IMR-90 (cell line): ENCODE measurements around the gene PAXIP1. TPM values are rescaled to one million over a fixed set of nuclear protein-coding genes. Genes with fewer than 3 reads are reported as not detected.

ENCODE experiments used
- ATAC-seq: fragments of 200-7000 bp; cut with Tn5 transposase; 2 replicates; pipeline ENCODE4 v1.9.1; 2020; ENCODE audit warnings: low read depth, mild to moderate bottlenecking, moderate library complexity
- BruUV-seq: library from RNA; stranded (reverse); fragments of 400-500 nt; replicated peaks from 2 replicates; lab custom pipeline; 2021; lab: Mats Ljungman, UMichigan
- CTCF ChIA-PET: fragments of 300-600 bp; formaldehyde crosslinking; extraction: SDS; loops from one replicate; lab custom pipeline; 2021; ENCODE audit warnings: antibody characterized with exemption; lab: Yijun Ruan, JAX
- POLR2A ChIA-PET: fragments of 300-600 bp; sonication (Branson Sonifier 250); formaldehyde crosslinking; loops from one replicate; lab custom pipeline; 2022; ENCODE audit warnings: antibody characterized with exemption; ENCODE audit not compliant: unreplicated experiment; lab: Charles Lee
- DNase-seq: peaks from one replicate; pipeline ENCODE4 v3.0.0; 2013
- H2AFZ ChIP-seq: replicated peaks from 2 replicates; pipeline ENCODE3; 2013; ENCODE audit warnings: low read length, mild to moderate bottlenecking; ENCODE audit not compliant: poor library complexity
- H2AK5ac ChIP-seq: 2 replicates; pipeline ENCODE4 v1.6.1; 2013; ENCODE audit warnings: low read depth, low read length, inconsistent platforms
- H2AK9ac ChIP-seq: replicated peaks from 2 replicates; pipeline ENCODE3; 2013; ENCODE audit warnings: mild to moderate bottlenecking, low read depth, low read length, moderate library complexity; ENCODE audit not compliant: poor library complexity
- H2BK120ac ChIP-seq: 2 replicates; pipeline ENCODE4 v1.6.1; 2013; ENCODE audit warnings: low read depth, low read length, inconsistent platforms
- H2BK15ac ChIP-seq: 3 replicates; pipeline ENCODE4 v1.6.1; 2013; ENCODE audit warnings: low read depth, low read length, inconsistent platforms
- H2BK20ac ChIP-seq: 2 replicates; pipeline ENCODE4 v1.6.1; 2013; ENCODE audit warnings: low read depth, mild to moderate bottlenecking, inconsistent platforms, low read length, moderate library complexity
- H2BK5ac ChIP-seq: 2 replicates; pipeline ENCODE4 v1.6.1; 2013; ENCODE audit warnings: mild to moderate bottlenecking, low read depth, low read length, inconsistent platforms; ENCODE audit not compliant: poor library complexity, severe bottlenecking
- H3K14ac ChIP-seq: replicated peaks from 2 replicates; pipeline ENCODE4 v1.6.1; 2013; ENCODE audit warnings: low read depth, low read length, inconsistent platforms
- H3K18ac ChIP-seq: 2 replicates; pipeline ENCODE4 v1.6.1; 2013; ENCODE audit warnings: low read depth, low read length, control low read depth
- H3K23ac ChIP-seq: 2 replicates; pipeline ENCODE4 v1.6.1; 2013; ENCODE audit warnings: low read depth, low read length, inconsistent platforms
- H3K27ac ChIP-seq: 2 replicates; pipeline ENCODE4 v1.5.1; 2013; ENCODE audit warnings: mild to moderate bottlenecking, control low read depth, low read length; ENCODE audit not compliant: insufficient read depth
- H3K27me3 ChIP-seq: 2 replicates; pipeline ENCODE4 v1.6.1; 2013; ENCODE audit warnings: low read length; ENCODE audit not compliant: control insufficient read depth, insufficient read depth
- H3K36me3 ChIP-seq: 2 replicates; pipeline ENCODE4 v1.6.1; 2013; ENCODE audit warnings: low read length, mixed read lengths; ENCODE audit not compliant: control insufficient read depth, insufficient read depth
- H3K4ac ChIP-seq: 2 replicates; pipeline ENCODE4 v1.6.1; 2013; ENCODE audit warnings: low read depth, low read length, inconsistent platforms
- H3K4me1 ChIP-seq: 2 replicates; pipeline ENCODE4 v1.6.1; 2013; ENCODE audit warnings: low read length, mixed read lengths; ENCODE audit not compliant: control insufficient read depth, insufficient read depth
- H3K4me2 ChIP-seq: 2 replicates; pipeline ENCODE4 v1.6.1; 2013; ENCODE audit warnings: low read depth, mild to moderate bottlenecking, control low read depth, low read length, moderate library complexity
- H3K4me3 ChIP-seq: 2 replicates; pipeline ENCODE4 v1.5.1; 2013; ENCODE audit warnings: low read depth, mild to moderate bottlenecking, control low read depth, low read length, moderate library complexity; ENCODE audit not compliant: insufficient read depth
- H3K56ac ChIP-seq: 2 replicates; pipeline ENCODE4 v1.6.1; 2013; ENCODE audit warnings: low read length, inconsistent platforms; ENCODE audit not compliant: insufficient read depth; ENCODE audit errors: extremely low read depth
- H3K79me1 ChIP-seq, 2 experiments: 2 replicates each; pipeline ENCODE4 v1.6.1; 2013; ENCODE audit warnings: low read length in 2 of 2, inconsistent platforms in 1 of 2, low read depth in 1 of 2
- H3K9ac ChIP-seq: 2 replicates; pipeline ENCODE4 v1.6.1; 2013; ENCODE audit warnings: low read depth, low read length, control low read depth
- H3K9me1 ChIP-seq: 2 replicates; pipeline ENCODE4 v1.6.1; 2013; ENCODE audit warnings: low read length, inconsistent platforms; ENCODE audit not compliant: insufficient read depth
- H3K9me3 ChIP-seq: 2 replicates; pipeline ENCODE4 v1.6.1; 2013; ENCODE audit warnings: low read length; ENCODE audit not compliant: control insufficient read depth, insufficient read depth
- H4K20me1 ChIP-seq: 2 replicates; pipeline ENCODE4 v1.6.1; 2013; ENCODE audit warnings: low read length, inconsistent platforms; ENCODE audit not compliant: insufficient read depth
- H4K5ac ChIP-seq: 2 replicates; pipeline ENCODE4 v1.6.1; 2013; ENCODE audit warnings: mild to moderate bottlenecking, low read depth, low read length, control low read depth
- H4K8ac ChIP-seq, 2 experiments: 2 replicates each; pipeline ENCODE4 v1.6.1; 2013; ENCODE audit warnings: low read depth in 2 of 2, low read length in 2 of 2, control low read depth in 1 of 2, inconsistent platforms in 1 of 2
- H4K91ac ChIP-seq: 2 replicates; pipeline ENCODE4 v1.6.1; 2013; ENCODE audit warnings: low read depth, low read length, inconsistent platforms; ENCODE audit not compliant: insufficient read depth
- CEBPB ChIP-seq: IDR thresholded peaks from 2 replicates; pipeline ENCODE4 v1.6.1; 2012; ENCODE audit warnings: low read depth, low read length, improper control_type of control experiment
- CHD1 ChIP-seq: IDR thresholded peaks from 2 replicates; pipeline ENCODE4 v1.6.1; 2012; ENCODE audit warnings: low read depth, low read length, improper control_type of control experiment
- FOS ChIP-seq: fragments of 150-350 bp; IDR thresholded peaks from 2 replicates; pipeline ENCODE4 v1.6.1; 2016; ENCODE audit warnings: low read depth, low read length
- RAD21 ChIP-seq: IDR thresholded peaks from 2 replicates; pipeline ENCODE4 v1.6.1; 2012; ENCODE audit warnings: low read length, improper control_type of control experiment
- WGBS, 2 experiments: methylation state at CpG; one replicate each; pipeline versions ENCODE4 v1.1.5 to v1.1.7; 2013; ENCODE audit warnings: missing lambda C conversion rate in 2 of 2; ENCODE audit not compliant: insufficient read length in 1 of 2; ENCODE audit errors: extremely low coverage in 2 of 2; 5-methylcytosine and 5-hydroxymethylcytosine counted together
- dilution Hi-C: fragments of 300-500 bp; cut with HindIII; formaldehyde crosslinking; loops from one replicate; pipeline ENCODE4 v1.14.3; 2018; ENCODE audit warnings: low sequenced_read_pairs; ENCODE audit not compliant: unreplicated experiment
- in situ Hi-C: fragments of 300-500 bp; cut with MboI; formaldehyde crosslinking; loops from 3 replicates; pipeline ENCODE4 v1.14.3; 2019; ENCODE audit warnings: low sequenced_read_pairs, inconsistent platforms, mixed read lengths
- intact Hi-C: fragments of 100-400 bp; cut with micrococcal nuclease; formaldehyde crosslinking; loops from 2 replicates; pipeline ENCODE4 v1.10.0; 2022
- polyA plus RNA-seq, 3 experiments: library from polyadenylated mRNA; depleted of rRNA; stranded (reverse); fragments of >200 nt; gene quantifications; 2 replicates each; pipeline ENCODE4 v1.2.3, GENCODE V29; 2012; ENCODE audit warnings: low replicate concordance in 1 of 3
- total RNA-seq: library from RNA; depleted of rRNA; stranded (reverse); fragments of >200 nt; gene quantifications from 2 replicates; pipeline ENCODE4 v1.2.3, GENCODE V29; 2012
- TF ChIP-seq, protein P1 (sequence below): conservative IDR thresholded peaks from 2 replicates; pipeline ENCODE4 v1.5.1; 2012; ENCODE audit warnings: mild to moderate bottlenecking, low read depth, low read length, improper control_type of control experiment

PAXIP1 gene
- total and polyA plus RNA-seq, 2 of the 4 experiments (the other 2 are of a cell fraction), result 7.3 to 8.7 TPM

DNA sequence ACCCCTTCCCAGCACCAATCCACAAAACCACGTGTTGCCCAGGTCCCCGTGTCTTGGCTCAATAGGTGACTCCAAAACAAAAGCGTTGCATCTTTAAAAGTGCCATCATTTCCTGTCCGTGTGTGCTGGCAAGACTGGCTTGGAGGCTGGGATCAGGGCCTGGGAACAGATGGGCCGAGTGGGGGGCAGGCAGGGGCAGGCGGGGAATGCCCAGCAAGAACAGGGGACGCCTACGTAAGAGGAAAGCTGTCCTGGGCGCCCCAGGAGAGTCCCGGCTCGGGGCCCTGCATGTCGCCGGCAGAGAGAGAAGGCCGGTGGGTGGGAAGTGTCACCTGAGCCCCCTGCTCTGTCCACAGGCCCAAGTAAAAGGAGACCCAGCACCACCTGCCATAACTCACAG lies 86.5 kb downstream of the PAXIP1 start:
- Histone ChIP-seq H3K4ac (no peak overlapping the region), H2BK120ac (no peak overlapping the region), H2BK5ac (no peak overlapping the region), H4K91ac (no peak overlapping the region), H3K9me3 (no peaks in the 10 kb centered on the region; the same call in 1 of the 2 replicates), H3K9ac (no peak overlapping the region), H3K79me1 (no peaks in the 10 kb centered on the region), H3K23ac (no peak overlapping the region), H3K9me1 (no peaks in the 10 kb centered on the region), H3K14ac (no peak overlapping the region), H4K20me1 (no peaks in the 10 kb centered on the region), H3K4me2 (no peak overlapping the region), H3K56ac (no peak overlapping the region), H4K5ac (no peak overlapping the region), H3K36me3 (no peaks in the 10 kb centered on the region), H2BK15ac (no peak overlapping the region), H3K4me1 (no peaks in the 10 kb centered on the region), H2AFZ (no peak overlapping the region), H4K8ac (no peak overlapping the region), H3K4me3 (no peak overlapping the region), H3K27ac (no peak overlapping the region), H3K27me3 (peaks cover 13% of the 10 kb centered on the region; the same call in 1 of the 2 replicates), H3K18ac (no peak overlapping the region), H2AK5ac (no peak overlapping the region), H2AK9ac (no peak overlapping the region), H2BK20ac (no peak overlapping the region)
- no peak for ATAC-seq
- dilution Hi-C loops (no loop called here), in situ Hi-C loops (no loop called here), intact Hi-C loops (no loop called here)
- TF ChIP-seq CHD1 (no peak), CEBPB (no peak), RAD21 (no peak), FOS (no peak)
- TF ChIP-seq, protein P1, sequence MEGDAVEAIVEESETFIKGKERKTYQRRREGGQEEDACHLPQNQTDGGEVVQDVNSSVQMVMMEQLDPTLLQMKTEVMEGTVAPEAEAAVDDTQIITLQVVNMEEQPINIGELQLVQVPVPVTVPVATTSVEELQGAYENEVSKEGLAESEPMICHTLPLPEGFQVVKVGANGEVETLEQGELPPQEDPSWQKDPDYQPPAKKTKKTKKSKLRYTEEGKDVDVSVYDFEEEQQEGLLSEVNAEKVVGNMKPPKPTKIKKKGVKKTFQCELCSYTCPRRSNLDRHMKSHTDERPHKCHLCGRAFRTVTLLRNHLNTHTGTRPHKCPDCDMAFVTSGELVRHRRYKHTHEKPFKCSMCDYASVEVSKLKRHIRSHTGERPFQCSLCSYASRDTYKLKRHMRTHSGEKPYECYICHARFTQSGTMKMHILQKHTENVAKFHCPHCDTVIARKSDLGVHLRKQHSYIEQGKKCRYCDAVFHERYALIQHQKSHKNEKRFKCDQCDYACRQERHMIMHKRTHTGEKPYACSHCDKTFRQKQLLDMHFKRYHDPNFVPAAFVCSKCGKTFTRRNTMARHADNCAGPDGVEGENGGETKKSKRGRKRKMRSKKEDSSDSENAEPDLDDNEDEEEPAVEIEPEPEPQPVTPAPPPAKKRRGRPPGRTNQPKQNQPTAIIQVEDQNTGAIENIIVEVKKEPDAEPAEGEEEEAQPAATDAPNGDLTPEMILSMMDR, result no peak
- WGBS, 2 experiments, result 62% methylated on average over 4 of the region's 14 CpGs; no CpG with 5 or more reads in 1 of the 2 experiments
- ChIA-PET CTCF (no interaction called here), POLR2A (no interaction called here)
- BruUV-seq, result no TSS peak
- no peak for DNase-seq
